NCI-H748 treated with DMSO at 0.1 percent for 48 hours (cell line): ENCODE results near the gene DGLUCY.
"Not testable (repeated sequence)": the region's sequence is repeated elsewhere in the genome, so short reads cannot be mapped to it uniquely, and the experiment has no call there.

ENCODE experiments used
- DNase-seq: peaks from one replicate; lab custom pipeline; 2025; lab: John Stamatoyannopoulos, UW

Gene DGLUCY

GRCh38 chr14:91138511-91139359 is 24.9 kb downstream of the DGLUCY start:
- DNase-seq: no peak

DNA sequence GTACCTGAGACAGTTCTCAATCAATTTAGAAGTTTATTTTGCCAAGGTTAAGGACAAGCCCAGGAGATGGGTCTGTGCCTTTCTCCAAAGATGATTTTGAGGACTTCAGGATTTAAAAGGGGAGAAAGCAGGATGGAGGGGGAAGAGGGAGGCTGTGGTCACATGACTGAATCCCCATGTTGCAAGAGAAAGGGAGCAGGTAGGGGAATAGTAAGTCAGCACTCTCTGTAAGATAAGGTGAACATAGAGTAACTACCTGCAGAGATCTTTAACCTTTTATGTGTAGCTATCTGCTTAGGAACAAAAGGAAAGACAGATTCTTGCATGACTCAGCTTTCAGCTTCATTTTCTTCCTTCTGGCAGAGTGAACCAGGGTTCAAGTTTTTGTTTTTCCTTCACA is 25.9 kb downstream of the DGLUCY start:
- DNase-seq: no peak

- DNase-seq: no peak
Measured at GRCh38 chr14:91140672-91141071, 26.8 kb downstream of the DGLUCY start.

DNA sequence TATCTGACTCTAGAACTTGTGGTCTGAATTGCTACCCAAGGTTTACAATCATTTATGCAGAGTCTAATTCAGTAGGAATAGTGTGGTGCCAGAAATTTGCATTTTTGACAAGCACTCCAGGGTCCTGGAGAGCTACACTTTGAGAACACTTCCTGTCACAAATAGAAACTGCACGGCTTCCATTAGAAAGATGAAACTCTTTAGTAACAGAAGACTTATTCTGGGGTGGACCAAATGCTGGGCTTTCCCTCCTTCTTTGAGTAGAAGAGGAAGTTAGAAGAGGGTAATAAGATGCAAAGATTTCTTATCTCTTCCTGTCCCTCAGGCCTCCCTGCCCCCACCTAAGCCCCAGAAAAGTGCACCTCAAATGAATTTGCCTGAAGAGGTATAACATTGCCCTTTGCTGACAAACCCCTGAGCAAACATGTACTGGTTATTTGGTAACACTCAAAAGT is 28.4 kb downstream of the DGLUCY start:
- DNase-seq: no peak

- DNase-seq: no peak
Measured at GRCh38 chr14:91143862-91144261, 30.0 kb downstream of the DGLUCY start.

GRCh38 chr14:91144425-91145145 is 30.7 kb downstream of the DGLUCY start:
- DNase-seq: no peak

DNA sequence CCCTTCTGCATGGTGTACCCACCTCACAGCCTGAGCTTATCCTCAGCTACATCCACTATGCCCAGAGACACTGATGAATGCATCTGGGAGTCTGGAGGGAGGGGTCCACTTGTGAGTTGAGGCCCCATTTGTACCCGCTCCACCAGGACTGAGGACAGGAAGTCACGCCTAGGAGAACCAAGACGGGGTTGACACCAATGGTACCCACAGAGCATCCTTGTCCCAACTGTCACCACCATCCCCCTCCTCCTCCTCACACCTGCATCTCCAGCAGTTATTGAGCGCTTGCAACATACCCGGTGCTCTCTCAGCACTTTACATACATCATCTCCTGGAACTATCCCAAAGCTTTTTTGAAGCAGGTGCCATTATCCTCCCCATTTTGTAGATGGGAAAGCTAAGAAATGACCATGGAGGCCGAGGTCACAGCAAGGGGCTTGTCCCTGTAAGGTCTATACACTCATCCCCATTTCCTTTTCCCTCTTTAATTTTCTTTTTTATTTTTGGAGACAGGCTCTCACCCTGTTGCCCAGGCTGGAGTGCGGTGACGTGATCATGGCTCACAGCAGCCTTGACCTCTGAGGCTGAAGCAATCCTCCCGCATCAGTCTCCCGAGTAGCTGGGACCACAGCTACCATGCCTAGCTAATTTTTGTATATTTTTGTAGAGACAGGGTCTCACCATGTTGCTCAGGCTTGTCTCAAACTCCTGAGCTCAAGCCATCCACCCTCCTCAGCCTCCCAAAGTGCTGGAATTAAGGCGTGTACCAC is 31.7 kb downstream of the DGLUCY start:
- DNase-seq: no peak

DNA sequence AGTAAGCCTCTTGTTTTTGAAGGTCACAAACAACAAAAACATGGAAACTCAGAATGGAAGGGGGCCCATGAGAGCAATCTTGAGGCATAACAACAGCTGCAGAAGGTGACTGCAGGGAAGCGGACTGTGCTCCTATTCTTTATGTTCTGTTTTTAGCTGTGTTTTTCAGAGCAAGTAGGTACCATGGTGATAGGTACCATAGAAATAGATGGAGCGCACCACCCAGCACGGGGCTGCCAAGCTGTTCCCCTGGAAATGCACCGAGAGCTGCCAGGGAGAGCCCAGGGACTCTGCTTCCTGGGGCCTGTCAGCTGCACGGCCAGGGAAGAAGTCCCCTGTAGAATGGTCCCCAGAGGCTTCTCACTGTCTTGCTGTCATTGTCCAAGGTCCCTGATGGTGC is 32.8 kb downstream of the DGLUCY start:
- no peak for DNase-seq

DNA sequence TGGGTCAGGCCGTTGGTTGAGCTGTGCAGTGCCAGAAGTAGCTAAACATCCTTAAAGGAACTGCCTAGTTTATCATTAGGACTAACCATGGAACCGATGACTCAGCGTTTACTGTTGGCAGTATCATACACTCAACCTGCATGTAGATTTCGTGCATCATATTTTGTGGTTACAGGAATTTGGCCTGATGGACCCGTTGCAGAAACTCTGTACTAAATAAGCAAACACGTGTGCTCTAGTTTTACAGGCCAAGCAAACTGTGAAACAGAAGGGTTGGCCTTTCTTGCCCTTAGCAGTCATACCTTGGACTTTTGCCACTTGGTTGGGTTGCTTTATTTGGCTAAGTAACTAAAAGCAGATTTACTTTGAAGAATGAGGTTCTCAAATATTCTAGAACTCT is 35.6 kb downstream of the DGLUCY start:
- no peak for DNase-seq

DNA sequence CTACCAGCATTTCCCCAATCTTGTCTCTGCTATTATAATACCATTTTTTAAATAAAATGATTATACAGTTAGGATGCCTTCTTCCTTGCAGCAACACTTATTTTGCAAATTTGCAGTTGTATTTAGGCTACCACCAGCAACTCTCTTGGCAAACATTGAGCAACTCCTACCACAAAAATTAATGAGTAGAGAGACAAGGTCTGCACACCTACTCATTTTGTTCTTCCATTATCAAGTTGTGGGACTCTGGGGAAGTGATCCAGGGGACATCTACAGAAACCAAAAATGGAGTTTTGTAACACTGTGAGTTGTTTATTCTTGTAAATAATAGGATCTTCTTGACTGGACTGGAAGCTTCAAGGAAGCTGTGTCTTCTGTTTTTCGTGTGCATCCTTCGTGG is 38.6 kb downstream of the DGLUCY start:
- no peak for DNase-seq

- no peak for DNase-seq
Measured at GRCh38 chr14:91153360-91153759, 39.5 kb downstream of the DGLUCY start.

- DNase-seq: peak; percentile 95
Measured at GRCh38 chr14:91154851-91155625, 41.2 kb downstream of the DGLUCY start.

DNA sequence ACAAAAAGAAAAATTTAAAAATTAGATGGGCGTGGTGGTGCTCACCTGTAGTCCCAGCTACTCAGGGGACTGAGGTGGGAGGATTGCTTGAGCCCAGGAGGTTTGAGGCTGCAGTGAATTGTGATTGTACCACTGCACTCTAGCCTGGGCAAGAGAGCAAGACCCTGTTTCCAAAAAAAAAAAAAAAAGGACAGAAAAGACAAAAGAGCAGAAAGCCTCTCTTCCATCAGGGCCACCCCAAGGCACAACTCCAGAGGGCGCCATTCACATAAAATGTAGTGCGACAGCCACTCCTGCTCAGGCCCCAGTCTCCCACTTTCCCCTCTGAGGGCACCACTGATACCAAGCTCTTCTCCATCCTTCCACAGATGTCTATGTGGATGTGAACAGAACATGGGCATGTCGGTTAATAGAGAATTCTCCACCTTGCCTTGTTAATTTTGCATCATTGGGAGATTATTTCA is 41.8 kb downstream of the DGLUCY start:
- no peak for DNase-seq

DNA sequence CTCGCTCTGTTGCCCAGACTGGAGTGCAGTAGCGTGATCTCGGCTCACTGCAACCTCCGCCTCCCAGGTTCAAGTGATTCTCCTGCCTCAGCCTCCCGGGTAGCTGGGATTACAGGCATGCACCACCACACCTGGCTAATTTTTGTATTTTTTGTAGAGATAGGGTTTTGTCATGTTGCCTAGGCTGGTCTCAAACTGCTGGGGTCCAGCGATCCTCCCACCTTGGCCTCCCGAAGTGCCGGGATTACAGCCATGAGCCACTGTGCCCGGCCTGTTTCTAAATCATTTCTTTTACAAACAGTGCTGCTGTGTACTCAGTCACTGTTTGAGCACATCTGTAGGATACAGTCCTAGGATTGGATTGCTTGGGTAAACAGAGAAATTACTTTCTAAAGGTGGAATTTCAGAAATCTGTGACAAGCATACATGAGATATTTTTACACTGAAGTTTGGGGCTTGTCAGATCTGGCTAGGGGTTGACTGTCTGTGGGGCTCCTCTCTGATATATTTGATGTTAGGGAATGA is 42.3 kb downstream of the DGLUCY start:
- not testable (repeated sequence) for DNase-seq

- DNase-seq: not testable (repeated sequence)
Measured at GRCh38 chr14:91156877-91157276, 43.0 kb downstream of the DGLUCY start.

GRCh38 chr14:91158091-91158790 is 44.4 kb downstream of the DGLUCY start:
- no peak for DNase-seq

DNA sequence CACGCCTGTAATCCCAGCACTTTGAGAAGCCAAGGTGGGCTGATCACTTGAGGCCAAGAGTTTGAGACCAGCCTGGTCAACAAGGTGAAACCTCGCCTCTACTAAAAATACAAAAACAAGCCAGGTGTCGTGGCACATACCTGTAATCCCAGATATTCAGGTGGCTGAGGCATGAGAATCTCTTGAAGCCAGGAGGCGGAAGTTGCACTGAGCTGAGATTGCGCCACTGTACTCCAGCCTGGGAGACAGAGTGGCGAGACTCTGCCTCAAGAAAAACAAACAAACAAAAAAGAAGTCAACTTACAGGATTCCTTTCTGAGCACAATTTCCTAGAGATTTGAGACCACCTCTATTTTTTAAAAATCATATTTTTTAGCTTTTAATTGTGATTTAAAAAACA is 45.3 kb downstream of the DGLUCY start:
- no peak for DNase-seq

GRCh38 chr14:91159906-91160305 is 46.0 kb downstream of the DGLUCY start:
- no peak for DNase-seq

DNA sequence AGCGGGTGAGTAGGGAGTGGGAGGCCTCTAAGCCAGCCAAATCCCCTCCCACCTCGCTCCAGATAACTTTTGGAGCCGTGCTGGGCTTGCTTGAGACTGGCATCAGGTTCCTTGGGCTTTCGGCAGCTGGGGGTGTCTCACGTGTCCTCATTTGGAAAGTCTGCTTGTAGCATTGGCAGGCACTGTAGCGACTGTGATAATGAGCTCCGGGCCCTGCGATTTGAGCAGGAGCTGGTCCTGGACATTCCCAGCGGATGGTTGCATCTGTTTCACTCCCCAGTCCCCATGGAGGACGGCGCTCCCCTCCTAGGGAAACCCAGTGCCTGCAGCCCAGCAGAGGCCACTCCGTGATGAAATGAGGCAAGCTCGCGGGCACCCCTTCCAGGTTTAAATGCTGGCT is 49.4 kb downstream of the DGLUCY start:
- no peak for DNase-seq

GRCh38 chr14:91164676-91165075 is 50.8 kb downstream of the DGLUCY start:
- DNase-seq: no peak

- no peak for DNase-seq
Measured at GRCh38 chr14:91167380-91167770, 53.5 kb downstream of the DGLUCY start.
